HL-60 (cell line): Measurements from ENCODE around the gene RELB.

Experiments used
- GABPA ChIP-seq: IDR thresholded peaks from 2 replicates; pipeline ENCODE4 v1.6.1; 2012; ENCODE audit warnings: low read depth
- POLR2AphosphoS5 ChIP-seq: IDR thresholded peaks from 2 replicates; pipeline ENCODE4 v1.6.1; 2012; ENCODE audit warnings: low read depth
- SPI1 ChIP-seq: IDR thresholded peaks from 2 replicates; pipeline ENCODE4 v1.6.1; 2012; ENCODE audit warnings: low read depth, mild to moderate bottlenecking, borderline replicate concordance
- TF ChIP-seq, protein P1 (sequence below): IDR thresholded peaks from one replicate; pipeline ENCODE4 v1.5.1; 2011; ENCODE audit warnings: low read length, control low read depth, inconsistent platforms; ENCODE audit not compliant: insufficient read depth
- TF ChIP-seq, protein P2 (sequence below): IDR thresholded peaks from 2 replicates; pipeline ENCODE4 v1.6.1; 2012; ENCODE audit warnings: low read depth; ENCODE audit not compliant: insufficient replicate concordance

GRCh38 chr19:45071969-45072790, 70.9 kb downstream of the RELB start:
- TF ChIP-seq, protein P1, sequence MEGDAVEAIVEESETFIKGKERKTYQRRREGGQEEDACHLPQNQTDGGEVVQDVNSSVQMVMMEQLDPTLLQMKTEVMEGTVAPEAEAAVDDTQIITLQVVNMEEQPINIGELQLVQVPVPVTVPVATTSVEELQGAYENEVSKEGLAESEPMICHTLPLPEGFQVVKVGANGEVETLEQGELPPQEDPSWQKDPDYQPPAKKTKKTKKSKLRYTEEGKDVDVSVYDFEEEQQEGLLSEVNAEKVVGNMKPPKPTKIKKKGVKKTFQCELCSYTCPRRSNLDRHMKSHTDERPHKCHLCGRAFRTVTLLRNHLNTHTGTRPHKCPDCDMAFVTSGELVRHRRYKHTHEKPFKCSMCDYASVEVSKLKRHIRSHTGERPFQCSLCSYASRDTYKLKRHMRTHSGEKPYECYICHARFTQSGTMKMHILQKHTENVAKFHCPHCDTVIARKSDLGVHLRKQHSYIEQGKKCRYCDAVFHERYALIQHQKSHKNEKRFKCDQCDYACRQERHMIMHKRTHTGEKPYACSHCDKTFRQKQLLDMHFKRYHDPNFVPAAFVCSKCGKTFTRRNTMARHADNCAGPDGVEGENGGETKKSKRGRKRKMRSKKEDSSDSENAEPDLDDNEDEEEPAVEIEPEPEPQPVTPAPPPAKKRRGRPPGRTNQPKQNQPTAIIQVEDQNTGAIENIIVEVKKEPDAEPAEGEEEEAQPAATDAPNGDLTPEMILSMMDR: no peak
- TF ChIP-seq, protein P2, sequence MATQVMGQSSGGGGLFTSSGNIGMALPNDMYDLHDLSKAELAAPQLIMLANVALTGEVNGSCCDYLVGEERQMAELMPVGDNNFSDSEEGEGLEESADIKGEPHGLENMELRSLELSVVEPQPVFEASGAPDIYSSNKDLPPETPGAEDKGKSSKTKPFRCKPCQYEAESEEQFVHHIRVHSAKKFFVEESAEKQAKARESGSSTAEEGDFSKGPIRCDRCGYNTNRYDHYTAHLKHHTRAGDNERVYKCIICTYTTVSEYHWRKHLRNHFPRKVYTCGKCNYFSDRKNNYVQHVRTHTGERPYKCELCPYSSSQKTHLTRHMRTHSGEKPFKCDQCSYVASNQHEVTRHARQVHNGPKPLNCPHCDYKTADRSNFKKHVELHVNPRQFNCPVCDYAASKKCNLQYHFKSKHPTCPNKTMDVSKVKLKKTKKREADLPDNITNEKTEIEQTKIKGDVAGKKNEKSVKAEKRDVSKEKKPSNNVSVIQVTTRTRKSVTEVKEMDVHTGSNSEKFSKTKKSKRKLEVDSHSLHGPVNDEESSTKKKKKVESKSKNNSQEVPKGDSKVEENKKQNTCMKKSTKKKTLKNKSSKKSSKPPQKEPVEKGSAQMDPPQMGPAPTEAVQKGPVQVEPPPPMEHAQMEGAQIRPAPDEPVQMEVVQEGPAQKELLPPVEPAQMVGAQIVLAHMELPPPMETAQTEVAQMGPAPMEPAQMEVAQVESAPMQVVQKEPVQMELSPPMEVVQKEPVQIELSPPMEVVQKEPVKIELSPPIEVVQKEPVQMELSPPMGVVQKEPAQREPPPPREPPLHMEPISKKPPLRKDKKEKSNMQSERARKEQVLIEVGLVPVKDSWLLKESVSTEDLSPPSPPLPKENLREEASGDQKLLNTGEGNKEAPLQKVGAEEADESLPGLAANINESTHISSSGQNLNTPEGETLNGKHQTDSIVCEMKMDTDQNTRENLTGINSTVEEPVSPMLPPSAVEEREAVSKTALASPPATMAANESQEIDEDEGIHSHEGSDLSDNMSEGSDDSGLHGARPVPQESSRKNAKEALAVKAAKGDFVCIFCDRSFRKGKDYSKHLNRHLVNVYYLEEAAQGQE: no peak
- TF ChIP-seq POLR2AphosphoS5 (no peak), SPI1 (no peak), GABPA (no peak)
